NCI-H128 (cell line): ENCODE measurements around the gene PTBP3.
"Not testable (repeated sequence)": the region's sequence is repeated elsewhere in the genome, so short reads cannot be mapped to it uniquely, and the experiment has no call there.

ENCODE experiments used
- DNase-seq: peaks from one replicate; lab custom pipeline; 2025; ENCODE audit not compliant: unreplicated experiment; lab: John Stamatoyannopoulos, UW

Gene PTBP3

DNA sequence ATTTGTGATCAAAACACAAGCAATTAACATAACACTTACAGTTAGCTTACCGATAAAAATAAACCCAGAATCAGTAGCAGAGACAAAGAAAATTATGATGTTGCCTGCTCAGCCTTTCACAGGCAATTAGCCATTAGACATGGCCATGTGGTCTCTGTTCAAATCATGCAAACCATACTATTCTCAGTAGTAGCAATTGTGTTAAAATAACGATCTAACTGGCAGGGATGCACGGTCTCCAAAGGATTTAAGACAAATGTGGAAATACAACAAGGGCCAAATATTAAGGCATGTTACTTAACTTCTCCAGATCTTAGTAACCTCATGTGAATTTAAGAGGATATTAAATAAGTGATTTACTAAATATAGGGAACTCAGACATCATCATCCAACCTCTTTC lies 59.5 kb downstream of the PTBP3 start:
- no peak for DNase-seq

- no peak for DNase-seq
Measured at GRCh38 chr9:112271466-112272098, 61.8 kb downstream of the PTBP3 start.

- no peak for DNase-seq
Measured at GRCh38 chr9:112268413-112268812, 65.0 kb downstream of the PTBP3 start.

GRCh38 chr9:112267086-112267485 lies 66.3 kb downstream of the PTBP3 start:
- not testable (repeated sequence) for DNase-seq

GRCh38 chr9:112265391-112265790 lies 68.0 kb downstream of the PTBP3 start:
- no peak for DNase-seq

GRCh38 chr9:112262577-112262976 lies 70.8 kb downstream of the PTBP3 start:
- DNase-seq, result no peak

DNA sequence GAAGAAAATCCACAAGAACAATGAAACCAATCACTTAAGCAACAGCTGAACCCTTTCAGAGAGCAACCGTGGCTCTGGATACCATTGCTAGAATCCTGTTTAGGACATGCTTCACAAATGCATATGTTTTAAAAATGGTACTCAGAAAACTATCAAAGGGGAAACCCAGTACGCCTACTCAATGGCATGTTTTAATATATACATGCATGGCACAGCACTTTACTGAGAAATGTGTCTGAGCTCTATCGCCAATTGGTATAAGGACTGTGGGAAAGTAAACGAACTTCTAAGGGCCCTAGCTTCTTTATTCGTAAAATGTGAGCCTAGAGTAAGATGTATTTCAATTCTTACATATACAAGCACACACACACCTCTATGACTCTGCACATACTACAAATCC lies 72.3 kb downstream of the PTBP3 start:
- no peak for DNase-seq

GRCh38 chr9:112258106-112258505 lies 75.3 kb downstream of the PTBP3 start:
- no peak for DNase-seq

DNA sequence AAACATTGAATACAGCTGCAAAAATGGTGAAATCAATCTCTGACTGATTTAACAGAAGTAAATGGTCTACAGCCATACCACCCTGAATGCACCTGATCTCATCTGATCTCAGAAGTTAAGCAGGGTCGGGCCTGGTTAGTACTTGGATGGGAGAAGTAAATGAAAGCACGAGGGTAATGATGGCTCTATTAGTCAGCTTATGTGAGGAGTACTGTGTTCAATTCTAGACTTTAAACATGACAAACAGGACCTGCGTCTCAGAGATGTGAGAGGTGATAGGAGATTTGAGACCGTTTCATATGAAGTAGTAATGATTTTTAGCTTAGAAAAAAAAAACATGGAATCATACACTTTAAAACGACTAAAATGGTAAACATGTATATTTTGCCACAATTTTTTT lies 81.2 kb downstream of the PTBP3 start:
- no peak for DNase-seq

- no peak for DNase-seq
Measured at GRCh38 chr9:112249277-112249676, 84.1 kb downstream of the PTBP3 start.

DNA sequence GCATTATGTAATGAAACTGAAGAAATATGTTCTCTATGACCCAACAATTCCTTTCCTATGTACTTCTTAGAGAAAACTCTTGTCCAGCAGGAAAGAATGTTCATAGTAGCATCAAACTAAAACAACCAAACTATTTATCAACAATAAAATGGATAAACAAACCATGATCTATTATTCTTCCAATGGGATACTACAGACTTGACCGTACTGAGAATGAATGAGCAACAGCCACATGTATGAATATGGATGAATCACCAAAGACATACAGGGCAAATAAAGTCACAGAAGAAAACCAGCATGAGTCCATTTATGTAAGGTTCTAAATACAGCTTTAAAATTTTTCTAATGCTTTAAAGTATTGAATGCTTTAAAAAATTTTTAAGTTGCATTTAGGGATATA lies 84.7 kb downstream of the PTBP3 start:
- DNase-seq, result no peak

- no peak for DNase-seq
Measured at GRCh38 chr9:112247090-112247489, 86.3 kb downstream of the PTBP3 start.

- no peak for DNase-seq
Measured at GRCh38 chr9:112245126-112245525, 88.3 kb downstream of the PTBP3 start.

- DNase-seq, result no peak
Measured at GRCh38 chr9:112242147-112242804, 91.1 kb downstream of the PTBP3 start.

GRCh38 chr9:112241491-112241890 lies 91.9 kb downstream of the PTBP3 start:
- DNase-seq, result no peak

- no peak for DNase-seq
Measured at GRCh38 chr9:112239708-112240107, 93.7 kb downstream of the PTBP3 start.

DNA sequence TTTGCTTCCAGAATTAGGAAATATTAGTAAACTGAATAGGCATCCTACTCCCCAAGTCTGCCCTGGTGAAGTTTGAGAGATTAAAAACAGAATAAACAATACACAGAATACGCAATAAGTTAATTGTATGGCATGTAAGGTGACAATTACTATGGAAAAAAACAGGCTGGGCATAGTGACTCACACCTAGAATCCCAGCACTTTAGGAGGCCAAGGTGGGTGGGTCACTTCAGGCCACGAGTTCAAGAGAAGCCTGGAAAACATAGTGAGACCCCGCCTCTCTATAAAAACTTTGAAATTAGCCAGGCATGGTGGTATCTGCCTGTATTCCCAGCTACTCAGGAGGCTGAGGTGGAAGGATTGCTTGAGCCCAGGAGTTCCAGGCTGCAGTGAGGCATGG lies 94.1 kb downstream of the PTBP3 start:
- no peak for DNase-seq

- DNase-seq, result no peak
Measured at GRCh38 chr9:112234779-112235178, 98.6 kb downstream of the PTBP3 start.

DNA sequence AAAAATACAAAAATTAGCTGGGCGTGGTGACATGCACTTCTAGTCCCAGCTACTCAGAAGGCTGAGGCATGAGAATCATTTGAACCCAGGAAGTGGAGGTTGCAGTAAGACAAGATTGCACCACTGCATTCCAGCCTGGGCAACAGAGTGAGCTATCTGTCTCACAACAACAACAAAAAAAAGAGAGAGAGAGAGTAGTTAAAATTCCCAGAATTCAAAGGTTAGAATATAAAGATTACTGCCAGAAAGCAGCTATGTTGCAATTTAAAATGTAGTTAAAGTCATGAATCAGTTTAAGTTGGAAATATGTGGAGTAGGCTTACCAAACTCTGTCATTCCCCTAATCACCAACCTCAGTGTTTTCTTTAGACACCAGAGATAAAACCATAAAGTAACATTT lies 99.7 kb downstream of the PTBP3 start:
- DNase-seq, result no peak

GRCh38 chr9:112232233-112232632 lies 101.2 kb downstream of the PTBP3 start:
- no peak for DNase-seq

- no peak for DNase-seq
Measured at GRCh38 chr9:112226091-112226490, 107.3 kb downstream of the PTBP3 start.

GRCh38 chr9:112224401-112225289 lies 108.8 kb downstream of the PTBP3 start:
- no peak for DNase-seq
